ENCODE results near the gene KCNAB3.

KCNAB3 gene

DNA sequence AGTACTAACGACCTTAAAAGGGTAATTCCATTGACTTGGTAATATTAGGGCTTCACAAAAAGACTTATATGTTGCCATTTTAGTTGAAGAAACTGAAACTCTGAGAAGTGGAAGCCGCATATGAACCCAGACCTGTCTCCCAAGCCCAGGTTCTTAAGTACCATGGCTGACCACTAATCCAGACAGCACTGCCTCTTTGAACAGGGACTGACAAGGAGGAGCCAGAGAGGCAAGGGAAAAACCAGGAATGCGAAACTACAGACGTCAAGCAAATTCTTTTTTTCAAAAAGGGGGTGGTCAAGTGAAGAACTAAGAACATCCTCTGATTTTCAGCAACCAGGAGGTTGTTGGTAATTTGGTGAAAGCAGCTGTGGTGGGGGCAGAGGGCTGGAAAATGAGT lies 56.6 kb downstream of the KCNAB3 start:
- DNase-seq = no peak
